CD4-positive, alpha-beta T cell (primary cell): ENCODE results near the gene APLN. TPM values are rescaled to one million over a fixed set of nuclear protein-coding genes. Genes with fewer than 3 reads are reported as not detected.

Experiments
- ATAC-seq: fragments of 200-7000 bp; cut with Tn5 transposase; one replicate; pipeline ENCODE4 v1.10.0; 2022; ENCODE audit warnings: mild to moderate bottlenecking; ENCODE audit not compliant: poor library complexity
- CTCF ChIA-PET: fragments of 350-600 bp; sonication (Branson Sonifier 250); formaldehyde crosslinking; loops from one replicate; lab custom pipeline; 2021; ENCODE audit warnings: antibody characterized with exemption, inconsistent platforms; lab: Charles Lee
- POLR2A ChIA-PET: fragments of 350-600 bp; sonication (Branson Sonifier 250); formaldehyde crosslinking; loops from one replicate; lab custom pipeline; 2021; ENCODE audit warnings: antibody characterized with exemption, inconsistent platforms; lab: Charles Lee
- DNase-seq, 14 experiments: peaks; one replicate each; pipeline ENCODE4 v3.0.0-alpha.2; 2013 to 2020; ENCODE audit warnings: mixed read lengths in 2 of 14
- H3K27ac ChIP-seq, 2 donors: one replicate each; pipeline versions ENCODE4 v1.5.1 to v1.7.0; 2013; ENCODE audit warnings: low read length in 2 of 2, low read depth in 1 of 2, mild to moderate bottlenecking in 1 of 2
- H3K27me3 ChIP-seq, 2 experiments: 1 replicate in 1 of 2; 2 replicates in 1 of 2; pipeline versions ENCODE4 v1.6.1 to v1.7.0; 2013; ENCODE audit warnings: low read length in 2 of 2, control low read depth in 1 of 2, mild to moderate bottlenecking in 1 of 2, moderate library complexity in 1 of 2; ENCODE audit not compliant: insufficient read depth in 2 of 2, control insufficient read depth in 1 of 2
- H3K36me3 ChIP-seq: one replicate; pipeline ENCODE4 v1.6.1; 2013; ENCODE audit warnings: low read length, control low read depth; ENCODE audit not compliant: insufficient read depth
- H3K4me1 ChIP-seq: one replicate; pipeline ENCODE4 v1.6.1; 2013; ENCODE audit warnings: low read length, control low read depth; ENCODE audit not compliant: insufficient read depth
- H3K4me3 ChIP-seq: one replicate; pipeline ENCODE4 v1.5.1; 2013; ENCODE audit warnings: mild to moderate bottlenecking, low read length, moderate library complexity
- H3K9me3 ChIP-seq, 2 experiments: 1 replicate in 1 of 2; 2 replicates in 1 of 2; pipeline versions ENCODE4 v1.6.1 to v1.7.0; 2013; ENCODE audit warnings: low read length in 2 of 2, mild to moderate bottlenecking in 2 of 2, control low read depth in 1 of 2, moderate library complexity in 1 of 2; ENCODE audit not compliant: control insufficient read depth in 1 of 2, insufficient read depth in 1 of 2
- H3K27ac Mint-ChIP-seq: one replicate; pipeline ENCODE4 v1.8.0; 2020; ENCODE audit warnings: mixed read lengths
- H3K27me3 Mint-ChIP-seq: one replicate; pipeline ENCODE4 v1.8.0; 2021; ENCODE audit warnings: mixed read lengths
- H3K36me3 Mint-ChIP-seq: one replicate; pipeline ENCODE4 v1.8.0; 2021; ENCODE audit warnings: low read depth, mixed read lengths
- H3K4me1 Mint-ChIP-seq: one replicate; pipeline ENCODE4 v1.8.0; 2021; ENCODE audit warnings: low read depth, mixed read lengths
- H3K4me3 Mint-ChIP-seq: one replicate; pipeline ENCODE4 v1.8.0; 2020; ENCODE audit warnings: mild to moderate bottlenecking, mixed read lengths
- H3K9me3 Mint-ChIP-seq: one replicate; pipeline ENCODE4 v1.8.0; 2020; ENCODE audit warnings: mixed read lengths
- CTCF ChIP-seq: fragments of 200-600 bp; IDR thresholded peaks from one replicate; pipeline ENCODE4 v1.8.0; 2022; ENCODE audit warnings: antibody characterized with exemption, mild to moderate bottlenecking
- intact Hi-C, 2 experiments: fragments of 100-400 bp; cut with DNase I in 1 of 2; cut with micrococcal nuclease in 1 of 2; formaldehyde crosslinking; loops; one replicate each; pipeline versions ENCODE4 v1.15.1 to v1.9.0; 2023 to 2025; cut with DNase I, micrococcal nuclease
- total RNA-seq, 174 experiments: library from RNA in 2 of 174; stranded (reverse) in 2 of 174; gene quantifications; one replicate each; pipeline ENCODE4 v1.2.3 and lab custom pipeline; 2021 to 2026

Gene APLN
- total RNA-seq, 2 experiments from 2014 or later = not detected

DNA sequence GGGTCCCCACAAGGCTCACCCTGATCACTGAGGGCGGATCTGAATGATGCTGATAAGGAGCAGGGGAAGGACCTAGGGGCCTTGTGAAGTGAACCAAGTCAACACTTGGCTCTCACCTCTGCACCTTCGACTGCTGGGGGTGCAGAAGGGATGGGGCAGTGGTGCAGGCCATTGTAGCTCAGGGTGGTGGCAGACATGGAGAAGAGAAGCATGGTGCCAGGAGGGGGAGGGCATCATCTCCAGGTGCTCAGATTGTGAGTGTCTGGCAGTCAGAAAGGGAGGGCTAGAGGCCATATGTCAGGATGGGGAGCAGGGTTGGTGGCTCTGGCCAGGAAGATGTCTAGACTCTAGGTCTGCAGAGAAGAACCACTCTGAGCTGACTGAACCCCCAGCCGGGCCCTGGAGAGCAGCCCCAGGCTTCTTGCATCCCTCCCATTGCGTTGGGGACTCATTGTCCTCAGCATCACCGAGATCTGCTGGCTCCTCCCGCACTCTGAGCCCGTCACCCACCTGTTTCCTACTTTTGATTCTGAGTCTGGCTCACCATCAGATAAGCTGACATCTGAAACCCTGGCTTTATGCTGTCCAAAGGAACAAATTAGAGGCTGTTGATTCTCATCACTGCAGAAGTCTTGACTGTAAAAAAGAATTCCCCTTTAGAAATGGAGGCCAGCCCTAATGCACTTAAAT lies 3.8 kb downstream of the APLN start:
- no peak overlapping the region for H3K27ac Mint-ChIP-seq
- no peaks in the 10 kb centered on the region for H3K9me3 Mint-ChIP-seq
- no peak overlapping the region for H3K4me3 Mint-ChIP-seq
- peaks cover 15% of the 10 kb centered on the region for H3K4me1 ChIP-seq
- H3K27me3 ChIP-seq = peaks cover 4 to 20% of the 10 kb centered on the region in 2 experiments
- no peak overlapping the region for H3K4me3 ChIP-seq
- no peak for TF ChIP-seq CTCF
- H3K27me3 Mint-ChIP-seq = peaks cover 13% of the 10 kb centered on the region
- no peaks in the 10 kb centered on the region for H3K36me3 Mint-ChIP-seq
- ChIA-PET CTCF (interaction anchor here (0.6 kb wide), 1 partner anchor 48 kb away, joined by 6 read pairs; no protein-coding TSS in a partner anchor), POLR2A (no interaction called here)
- DNase-seq (no peak), ATAC-seq (no peak)
- H3K9me3 ChIP-seq = no peaks in the 10 kb centered on the region
- no peak overlapping the region for H3K27ac ChIP-seq
- H3K36me3 ChIP-seq = no peaks in the 10 kb centered on the region
- H3K4me1 Mint-ChIP-seq = peaks cover 8% of the 10 kb centered on the region
- intact Hi-C loops = loop anchor here in 1 of 2 experiments (10.0 kb wide), 1 partner anchor 74 kb away; no protein-coding TSS in a partner anchor

- no peaks in the 10 kb centered on the region for H3K9me3 ChIP-seq
- H3K36me3 ChIP-seq = no peaks in the 10 kb centered on the region
- TF ChIP-seq CTCF = no peak
- ChIA-PET POLR2A (no interaction called here), CTCF (no interaction called here)
- no peak for ATAC-seq
- intact Hi-C loops = loop anchor here in 1 of 2 experiments (10.0 kb wide), 1 partner anchor 75 kb away; no protein-coding TSS in a partner anchor
- no peak overlapping the region for H3K27ac Mint-ChIP-seq
- H3K4me1 Mint-ChIP-seq = peaks cover under 1% of the 10 kb centered on the region
- H3K4me3 Mint-ChIP-seq = no peak overlapping the region
- H3K4me3 ChIP-seq = no peak overlapping the region
- DNase-seq = no peak
- peaks cover 8% of the 10 kb centered on the region for H3K27me3 Mint-ChIP-seq
- no peak overlapping the region for H3K27ac ChIP-seq
- H3K9me3 Mint-ChIP-seq = no peaks in the 10 kb centered on the region
- H3K36me3 Mint-ChIP-seq = no peaks in the 10 kb centered on the region
- peaks cover 4 to 15% of the 10 kb centered on the region in 2 experiments for H3K27me3 ChIP-seq
- peaks cover 10% of the 10 kb centered on the region for H3K4me1 ChIP-seq
Measured at GRCh38 chrX:129650183-129650689, 4.5 kb downstream of the APLN start.

GRCh38 chrX:129649268-129650182 lies 5.2 kb downstream of the APLN start:
- H3K4me1 Mint-ChIP-seq = no peaks in the 10 kb centered on the region
- TF ChIP-seq CTCF = no peak
- ATAC-seq (no peak), DNase-seq (no peak)
- H3K36me3 Mint-ChIP-seq = no peaks in the 10 kb centered on the region
- H3K4me3 Mint-ChIP-seq = no peak overlapping the region
- POLR2A ChIA-PET = no interaction called here
- intact Hi-C loops = loop anchor here in 1 of 2 experiments (10.0 kb wide), 1 partner anchor 75 kb away; no protein-coding TSS in a partner anchor
- H3K9me3 Mint-ChIP-seq = no peaks in the 10 kb centered on the region
- H3K27me3 ChIP-seq = peaks cover 4 to 13% of the 10 kb centered on the region in 2 experiments
- H3K4me3 ChIP-seq = no peak overlapping the region
- H3K27ac ChIP-seq = no peak overlapping the region
- H3K27me3 Mint-ChIP-seq = peaks cover 8% of the 10 kb centered on the region
- CTCF ChIA-PET = no interaction called here
- H3K9me3 ChIP-seq = no peaks in the 10 kb centered on the region
- no peak overlapping the region for H3K27ac Mint-ChIP-seq
- no peaks in the 10 kb centered on the region for H3K36me3 ChIP-seq
- peaks cover 6% of the 10 kb centered on the region for H3K4me1 ChIP-seq
